ENCODE measurements around the gene MACROD1. TPM values are rescaled to one million over a fixed set of nuclear protein-coding genes. Genes with fewer than 3 reads are reported as not detected.

Gene MACROD1
- total RNA-seq, 1 donor from 2014 or later = 3.4 TPM

GRCh38 chr11:64035081-64035524, 130.8 kb downstream of the MACROD1 start:
- H4K20me1 ChIP-seq (ENCODE audit: insufficient read depth, low read length) = peaks cover 7% of the 10 kb centered on the region
- peak overlapping the region; percentile 81 for H3K4me3 Mint-ChIP-seq (ENCODE audit: unreplicated experiment)
- no peak for FAIRE-seq
- no peak overlapping the region for H2AFZ ChIP-seq (ENCODE audit: low read depth, low read length)
- TF ChIP-seq EZH2 (IDR thresholded peaks at IDR 0.05; ENCODE audit: insufficient read depth, low read length) = peak; percentile 83
- TF ChIP-seq CTCF (IDR thresholded peaks at IDR 0.05; ENCODE audit: insufficient read depth, low read depth, low read length) = no peak
- H3K9me3 ChIP-seq (ENCODE audit: insufficient read depth, low read depth, low read length) = no peaks in the 10 kb centered on the region
- H3K4me2 ChIP-seq (ENCODE audit: low read length) = peak overlapping the region; percentile 33
- peaks cover 2% of the 10 kb centered on the region for H3K4me1 ChIP-seq (ENCODE audit: insufficient read depth, low read length)
- no peaks in the 10 kb centered on the region for H3K36me3 Mint-ChIP-seq (ENCODE audit: low read depth, unreplicated experiment)
- no peaks in the 10 kb centered on the region for H3K36me3 ChIP-seq (ENCODE audit: insufficient read depth, low read length)
- H3K9ac ChIP-seq (ENCODE audit: low read length) = no peak overlapping the region
- no peaks in the 10 kb centered on the region for H3K79me2 ChIP-seq (ENCODE audit: insufficient read depth, low read length)
- peaks cover 46% of the 10 kb centered on the region for H3K27me3 Mint-ChIP-seq (ENCODE audit: low read depth, unreplicated experiment)
- H3K27me3 ChIP-seq (ENCODE audit: insufficient read depth, low read length) = peaks cover 11% of the 10 kb centered on the region
- H3K4me1 Mint-ChIP-seq (ENCODE audit: low read depth, unreplicated experiment) = peaks cover 7% of the 10 kb centered on the region
- peak overlapping the region; percentile 78 for H3K27ac Mint-ChIP-seq (ENCODE audit: unreplicated experiment)
- H3K27ac ChIP-seq (ENCODE audit: low read depth, low read length) = no peak overlapping the region
- no peak overlapping the region for H3K4me3 ChIP-seq (ENCODE audit: insufficient read depth, low read depth, low read length)
- DNase-seq (ENCODE audit: low read depth) = no peak
- no peaks in the 10 kb centered on the region for H3K9me3 Mint-ChIP-seq (ENCODE audit: unreplicated experiment)

- Histone ChIP-seq H3K27ac (ENCODE audit: low read depth, low read length) (no peak overlapping the region), H3K79me2 (ENCODE audit: insufficient read depth, low read length) (no peaks in the 10 kb centered on the region), H4K20me1 (ENCODE audit: insufficient read depth, low read length) (peaks cover 7% of the 10 kb centered on the region), H3K9me3 (ENCODE audit: insufficient read depth, low read depth, low read length) (no peaks in the 10 kb centered on the region), H3K4me2 (ENCODE audit: low read length) (no peak overlapping the region), H3K36me3 (ENCODE audit: insufficient read depth, low read length) (no peaks in the 10 kb centered on the region), H2AFZ (ENCODE audit: low read depth, low read length) (no peak overlapping the region), H3K27me3 (ENCODE audit: insufficient read depth, low read length) (peaks cover 11% of the 10 kb centered on the region), H3K4me3 (ENCODE audit: insufficient read depth, low read depth, low read length) (no peak overlapping the region), H3K4me1 (ENCODE audit: insufficient read depth, low read length) (peaks cover 2% of the 10 kb centered on the region), H3K9ac (ENCODE audit: low read length) (no peak overlapping the region)
- Mint-ChIP-seq H3K4me3 (ENCODE audit: unreplicated experiment) (peak overlapping the region; percentile 58), H3K9me3 (ENCODE audit: unreplicated experiment) (no peaks in the 10 kb centered on the region), H3K4me1 (ENCODE audit: low read depth, unreplicated experiment) (peaks cover 10% of the 10 kb centered on the region), H3K36me3 (ENCODE audit: low read depth, unreplicated experiment) (no peaks in the 10 kb centered on the region), H3K27me3 (ENCODE audit: low read depth, unreplicated experiment) (peaks cover 43% of the 10 kb centered on the region), H3K27ac (ENCODE audit: unreplicated experiment) (peak overlapping the region; percentile 47)
- TF ChIP-seq EZH2 (IDR thresholded peaks at IDR 0.05; ENCODE audit: insufficient read depth, low read length) (no peak), CTCF (IDR thresholded peaks at IDR 0.05; ENCODE audit: insufficient read depth, low read depth, low read length) (no peak)
- FAIRE-seq = no peak
- DNase-seq (ENCODE audit: low read depth) = no peak
Measured at GRCh38 chr11:64034411-64034811, 131.5 kb downstream of the MACROD1 start.

- Histone ChIP-seq H3K9ac (ENCODE audit: low read length) (no peak overlapping the region), H2AFZ (ENCODE audit: low read depth, low read length) (no peak overlapping the region), H3K9me3 (ENCODE audit: insufficient read depth, low read depth, low read length) (no peaks in the 10 kb centered on the region), H3K4me1 (ENCODE audit: insufficient read depth, low read length) (peaks cover 7% of the 10 kb centered on the region), H3K27me3 (ENCODE audit: insufficient read depth, low read length) (peaks cover 11% of the 10 kb centered on the region), H3K27ac (ENCODE audit: low read depth, low read length) (no peak overlapping the region), H3K36me3 (ENCODE audit: insufficient read depth, low read length) (no peaks in the 10 kb centered on the region), H3K4me2 (ENCODE audit: low read length) (no peak overlapping the region), H3K4me3 (ENCODE audit: insufficient read depth, low read depth, low read length) (no peak overlapping the region), H3K79me2 (ENCODE audit: insufficient read depth, low read length) (no peaks in the 10 kb centered on the region), H4K20me1 (ENCODE audit: insufficient read depth, low read length) (peaks cover 7% of the 10 kb centered on the region)
- Mint-ChIP-seq H3K9me3 (ENCODE audit: unreplicated experiment) (peaks cover under 1% of the 10 kb centered on the region), H3K27ac (ENCODE audit: unreplicated experiment) (no peak overlapping the region), H3K27me3 (ENCODE audit: low read depth, unreplicated experiment) (peaks cover 36% of the 10 kb centered on the region), H3K4me1 (ENCODE audit: low read depth, unreplicated experiment) (peaks cover 15% of the 10 kb centered on the region), H3K36me3 (ENCODE audit: low read depth, unreplicated experiment) (no peaks in the 10 kb centered on the region), H3K4me3 (ENCODE audit: unreplicated experiment) (no peak overlapping the region)
- FAIRE-seq (no peak), DNase-seq (ENCODE audit: low read depth) (no peak)
- no peak for TF ChIP-seq CTCF (IDR thresholded peaks at IDR 0.05; ENCODE audit: insufficient read depth, low read depth, low read length)
- no peak for TF ChIP-seq EZH2 (IDR thresholded peaks at IDR 0.05; ENCODE audit: insufficient read depth, low read length)
Measured at GRCh38 chr11:64032050-64032449, 133.9 kb downstream of the MACROD1 start.

Data from astrocyte (in vitro differentiated cells and primary cell).